GM12864 (cell line): Measurements from ENCODE around the gene ADNP2.

Experiments
- DNase-seq: peaks from one replicate; pipeline ENCODE4 v3.0.0-alpha.2; 2011; ENCODE audit warnings: low read depth
- H3K4me3 ChIP-seq: 2 replicates; pipeline ENCODE4 v1.5.1; 2011; ENCODE audit warnings: mild to moderate bottlenecking, low read depth, low read length, control low read depth
- TF ChIP-seq, protein P1 (sequence below): IDR thresholded peaks from 2 replicates; pipeline ENCODE4 v1.5.1; 2011; ENCODE audit warnings: low read depth, mild to moderate bottlenecking, moderate library complexity, low read length, control low read depth, inconsistent platforms; ENCODE audit errors: missing control alignments

The ADNP2 gene

DNA sequence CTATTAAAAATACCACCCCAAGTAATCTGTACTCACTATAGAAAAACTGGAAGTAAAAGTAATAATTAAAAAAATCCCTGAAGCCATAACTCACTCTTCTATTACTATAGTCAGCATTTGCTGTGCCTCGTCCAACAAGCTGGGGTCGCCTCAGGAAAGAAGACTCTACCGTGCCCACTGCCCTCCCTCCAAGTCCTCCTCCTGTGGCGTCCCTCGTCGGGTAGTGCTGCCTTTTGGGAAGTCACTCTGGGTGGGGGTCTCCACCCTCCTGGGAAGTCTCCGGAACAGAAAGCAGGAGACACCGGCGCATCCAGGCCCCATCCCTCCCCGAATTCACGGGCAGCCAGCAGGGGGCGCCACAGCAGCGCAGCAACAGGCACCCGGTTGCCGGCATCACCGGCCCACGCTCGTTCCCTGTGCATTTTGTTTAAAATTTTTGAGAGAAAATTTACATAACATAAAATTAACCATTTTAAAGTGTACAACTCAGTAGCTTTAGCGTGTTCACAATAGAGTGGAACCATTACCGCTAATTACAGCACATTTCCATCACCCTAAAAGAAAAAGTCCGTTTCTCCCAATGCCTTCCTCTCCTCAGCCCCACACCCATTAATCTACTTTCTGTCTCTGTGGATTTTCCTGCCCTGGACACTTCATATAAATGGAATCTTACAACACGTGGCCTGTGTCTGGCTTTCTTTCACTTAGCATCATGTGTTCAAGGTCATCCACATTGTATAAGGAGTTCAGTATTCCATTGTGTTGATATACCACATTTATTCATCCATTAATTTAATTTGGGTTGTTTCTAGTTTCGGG lies 62.2 kb downstream of the ADNP2 start:
- H3K4me3 ChIP-seq: no peak overlapping the region
- DNase-seq: no peak
- TF ChIP-seq, protein P1, sequence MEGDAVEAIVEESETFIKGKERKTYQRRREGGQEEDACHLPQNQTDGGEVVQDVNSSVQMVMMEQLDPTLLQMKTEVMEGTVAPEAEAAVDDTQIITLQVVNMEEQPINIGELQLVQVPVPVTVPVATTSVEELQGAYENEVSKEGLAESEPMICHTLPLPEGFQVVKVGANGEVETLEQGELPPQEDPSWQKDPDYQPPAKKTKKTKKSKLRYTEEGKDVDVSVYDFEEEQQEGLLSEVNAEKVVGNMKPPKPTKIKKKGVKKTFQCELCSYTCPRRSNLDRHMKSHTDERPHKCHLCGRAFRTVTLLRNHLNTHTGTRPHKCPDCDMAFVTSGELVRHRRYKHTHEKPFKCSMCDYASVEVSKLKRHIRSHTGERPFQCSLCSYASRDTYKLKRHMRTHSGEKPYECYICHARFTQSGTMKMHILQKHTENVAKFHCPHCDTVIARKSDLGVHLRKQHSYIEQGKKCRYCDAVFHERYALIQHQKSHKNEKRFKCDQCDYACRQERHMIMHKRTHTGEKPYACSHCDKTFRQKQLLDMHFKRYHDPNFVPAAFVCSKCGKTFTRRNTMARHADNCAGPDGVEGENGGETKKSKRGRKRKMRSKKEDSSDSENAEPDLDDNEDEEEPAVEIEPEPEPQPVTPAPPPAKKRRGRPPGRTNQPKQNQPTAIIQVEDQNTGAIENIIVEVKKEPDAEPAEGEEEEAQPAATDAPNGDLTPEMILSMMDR: peak; percentile 88

GRCh38 chr18:80172056-80172455 lies 63.0 kb downstream of the ADNP2 start:
- DNase-seq: no peak
- TF ChIP-seq, protein P1: no peak
- H3K4me3 ChIP-seq: no peak overlapping the region

DNA sequence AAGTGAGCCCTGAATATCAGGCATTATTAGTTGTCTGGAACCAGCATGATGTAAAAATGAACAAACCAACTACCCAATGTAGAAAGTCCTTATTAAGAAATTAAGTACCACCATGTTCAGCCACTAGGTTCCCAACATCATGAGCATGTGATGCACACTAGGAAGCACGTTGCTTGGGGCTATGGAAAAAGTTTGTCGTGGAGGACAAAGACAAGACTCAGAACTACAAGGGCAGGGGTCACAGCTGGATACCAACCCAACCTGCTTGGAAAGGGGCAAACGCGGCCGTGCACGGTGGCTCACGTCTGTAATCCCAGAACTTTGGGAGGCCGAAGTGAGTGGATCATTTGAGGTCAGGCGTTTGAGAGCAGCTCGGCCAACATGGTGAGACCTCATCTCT lies 64.0 kb downstream of the ADNP2 start:
- H3K4me3 ChIP-seq: no peak overlapping the region
- DNase-seq: no peak
- TF ChIP-seq, protein P1: no peak

DNA sequence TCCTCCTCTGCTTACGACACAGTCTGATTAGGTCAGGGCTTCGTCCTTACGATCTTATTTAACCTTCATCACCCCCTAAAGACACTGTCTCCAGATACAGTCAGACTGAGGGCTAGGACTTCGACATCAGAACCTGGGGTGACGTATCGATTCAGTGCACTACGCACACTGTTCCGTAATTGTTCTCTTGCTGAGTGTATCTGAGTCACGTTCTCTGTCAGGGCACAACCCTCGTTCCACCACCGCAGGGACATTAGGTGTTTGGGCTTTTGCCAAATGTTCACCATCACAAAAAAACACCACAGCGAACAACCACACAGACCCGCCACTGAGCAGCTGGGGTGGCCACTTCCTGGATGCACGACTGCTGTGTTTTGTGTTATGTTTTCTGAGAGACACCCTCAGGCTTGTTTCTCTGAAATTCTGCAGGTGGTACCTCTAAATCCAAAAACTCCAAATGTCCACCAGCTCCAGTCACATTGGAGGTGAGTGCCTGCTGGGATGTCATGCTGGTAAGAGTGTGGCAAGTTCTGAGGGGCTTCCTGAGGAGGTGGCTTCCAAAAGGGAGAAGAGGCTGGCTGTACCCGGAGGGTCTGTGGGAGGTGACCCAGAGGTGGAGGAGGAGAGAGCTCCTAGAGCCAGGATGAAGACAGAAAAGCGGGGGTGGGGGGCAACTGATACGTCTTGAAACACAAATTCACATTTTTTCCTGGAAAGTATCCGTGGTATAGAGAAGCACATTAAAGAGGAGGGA lies 66.6 kb downstream of the ADNP2 start:
- TF ChIP-seq, protein P1: no peak
- H3K4me3 ChIP-seq: no peak overlapping the region
- DNase-seq: no peak

DNA sequence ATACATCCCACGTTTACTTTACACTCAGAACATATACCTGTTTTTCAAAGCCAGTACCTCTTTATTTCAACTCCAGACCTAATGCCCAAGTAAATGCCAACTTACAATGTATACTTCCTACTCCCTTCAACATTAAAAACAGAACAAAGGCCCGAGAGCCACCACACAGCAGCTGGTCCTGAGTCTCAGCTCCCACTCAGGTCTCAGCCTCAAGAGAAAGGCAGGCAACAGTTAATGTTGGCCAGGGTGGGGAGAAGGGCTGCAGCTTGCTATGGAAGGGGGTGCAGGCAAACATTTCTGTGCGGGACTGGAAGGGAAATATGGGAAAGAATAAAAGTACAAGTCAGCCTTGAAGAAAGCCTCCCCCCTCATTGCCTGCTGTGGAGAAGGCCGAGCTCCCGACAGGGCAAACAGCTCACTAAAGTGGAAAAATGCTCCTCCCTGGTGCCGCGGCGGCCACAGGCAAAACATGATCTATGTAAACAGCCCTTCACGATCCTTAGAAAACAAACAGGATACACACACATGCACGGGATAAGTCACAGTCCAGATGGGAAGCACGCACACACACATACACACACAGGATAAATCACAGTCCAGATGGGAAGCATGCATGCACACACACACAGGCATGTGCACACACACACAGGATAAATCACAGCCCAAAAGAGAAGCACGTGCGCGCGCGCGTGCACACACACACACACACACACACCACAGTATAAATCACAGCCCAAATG lies 67.4 kb downstream of the ADNP2 start:
- no peak for DNase-seq
- no peak overlapping the region for H3K4me3 ChIP-seq
- TF ChIP-seq, protein P1: no peak

DNA sequence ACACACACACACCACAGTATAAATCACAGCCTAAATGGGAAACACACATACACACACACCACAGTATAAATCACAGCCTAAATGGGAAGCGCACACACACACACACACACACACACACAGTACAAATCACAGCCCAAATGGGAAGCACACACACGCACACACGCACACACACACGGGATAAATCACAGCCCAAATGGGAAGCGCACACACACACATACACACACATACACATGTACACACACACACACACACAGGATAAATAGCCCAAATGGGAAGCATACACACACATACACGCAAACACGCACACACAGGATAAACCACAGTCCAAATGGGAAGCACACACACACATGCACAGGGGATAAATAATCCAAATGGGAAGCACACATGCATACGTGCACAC lies 68.1 kb downstream of the ADNP2 start:
- DNase-seq: no peak
- no peak overlapping the region for H3K4me3 ChIP-seq
- TF ChIP-seq, protein P1: no peak
